ENCODE results near the gene UBR4.

The UBR4 gene

GRCh38 chr1:19149736-19150135, 60.3 kb downstream of the UBR4 start:
- in situ Hi-C loops (cut with MboI; ENCODE audit: low sequenced_read_pairs): no loop called here

GRCh38 chr1:19140465-19140864, 69.6 kb downstream of the UBR4 start:
- in situ Hi-C loops (cut with MboI; ENCODE audit: low sequenced_read_pairs): no loop called here

GRCh38 chr1:19139711-19140110, 70.4 kb downstream of the UBR4 start:
- in situ Hi-C loops (cut with MboI; ENCODE audit: low sequenced_read_pairs): no loop called here

GRCh38 chr1:19138958-19139581, 71.0 kb downstream of the UBR4 start:
- in situ Hi-C loops (cut with MboI; ENCODE audit: low sequenced_read_pairs): no loop called here

- in situ Hi-C loops (cut with MboI; ENCODE audit: low sequenced_read_pairs): no loop called here
Measured at GRCh38 chr1:19138331-19138730, 71.7 kb downstream of the UBR4 start.

- in situ Hi-C loops (cut with MboI; ENCODE audit: low sequenced_read_pairs): no loop called here
Measured at GRCh38 chr1:19137158-19137557, 72.9 kb downstream of the UBR4 start.

- in situ Hi-C loops (cut with MboI; ENCODE audit: low sequenced_read_pairs): no loop called here
Measured at GRCh38 chr1:19133360-19133759, 76.7 kb downstream of the UBR4 start.

GRCh38 chr1:19130468-19130867, 79.6 kb downstream of the UBR4 start:
- in situ Hi-C loops (cut with MboI; ENCODE audit: low sequenced_read_pairs): no loop called here

GRCh38 chr1:19128968-19129514, 81.0 kb downstream of the UBR4 start:
- in situ Hi-C loops (cut with MboI; ENCODE audit: low sequenced_read_pairs): no loop called here

- in situ Hi-C loops (cut with MboI; ENCODE audit: low sequenced_read_pairs): no loop called here
Measured at GRCh38 chr1:19124273-19124672, 85.8 kb downstream of the UBR4 start.

GRCh38 chr1:19123837-19124236, 86.2 kb downstream of the UBR4 start:
- in situ Hi-C loops (cut with MboI; ENCODE audit: low sequenced_read_pairs): no loop called here

- in situ Hi-C loops (cut with MboI; ENCODE audit: low sequenced_read_pairs): no loop called here
Measured at GRCh38 chr1:19122668-19123067, 87.4 kb downstream of the UBR4 start.

GRCh38 chr1:19121192-19121591, 88.9 kb downstream of the UBR4 start:
- in situ Hi-C loops (cut with MboI; ENCODE audit: low sequenced_read_pairs): no loop called here

GRCh38 chr1:19120070-19120469, 90.0 kb downstream of the UBR4 start:
- in situ Hi-C loops (cut with MboI; ENCODE audit: low sequenced_read_pairs): no loop called here

GRCh38 chr1:19115082-19115808, 94.8 kb downstream of the UBR4 start:
- in situ Hi-C loops (cut with MboI; ENCODE audit: low sequenced_read_pairs): no loop called here

GRCh38 chr1:19113697-19114092, 96.4 kb downstream of the UBR4 start:
- in situ Hi-C loops (cut with MboI; ENCODE audit: low sequenced_read_pairs): no loop called here

- in situ Hi-C loops (cut with MboI; ENCODE audit: low sequenced_read_pairs): no loop called here
Measured at GRCh38 chr1:19112891-19113696, 97.0 kb downstream of the UBR4 start.

GRCh38 chr1:19110257-19110927, 99.7 kb downstream of the UBR4 start:
- in situ Hi-C loops (cut with MboI; ENCODE audit: low sequenced_read_pairs): no loop called here

- in situ Hi-C loops (cut with MboI; ENCODE audit: low sequenced_read_pairs): no loop called here
Measured at GRCh38 chr1:19109545-19109944, 100.5 kb downstream of the UBR4 start.

GRCh38 chr1:19101244-19101643, 108.8 kb downstream of the UBR4 start:
- in situ Hi-C loops (cut with MboI; ENCODE audit: low sequenced_read_pairs): no loop called here

GRCh38 chr1:19100028-19100427, 110.0 kb downstream of the UBR4 start:
- in situ Hi-C loops (cut with MboI; ENCODE audit: low sequenced_read_pairs): no loop called here
